Neural progenitor cell (in vitro differentiated cells): ENCODE results near the gene GOLGA8J.

Source experiments
- EZH2 ChIP-seq: fragments of 200-600 bp; sonication (generic); IDR thresholded peaks from 2 replicates; pipeline ENCODE4 v1.6.1; 2017; ENCODE audit warnings: antibody characterized with exemption, mild to moderate bottlenecking, moderate library complexity
- TF ChIP-seq, protein P1 (sequence below): fragments of 200-600 bp; sonication (generic); IDR thresholded peaks from 2 replicates; pipeline ENCODE4 v1.5.1; 2017; ENCODE audit warnings: antibody characterized with exemption, mild to moderate bottlenecking

DNA sequence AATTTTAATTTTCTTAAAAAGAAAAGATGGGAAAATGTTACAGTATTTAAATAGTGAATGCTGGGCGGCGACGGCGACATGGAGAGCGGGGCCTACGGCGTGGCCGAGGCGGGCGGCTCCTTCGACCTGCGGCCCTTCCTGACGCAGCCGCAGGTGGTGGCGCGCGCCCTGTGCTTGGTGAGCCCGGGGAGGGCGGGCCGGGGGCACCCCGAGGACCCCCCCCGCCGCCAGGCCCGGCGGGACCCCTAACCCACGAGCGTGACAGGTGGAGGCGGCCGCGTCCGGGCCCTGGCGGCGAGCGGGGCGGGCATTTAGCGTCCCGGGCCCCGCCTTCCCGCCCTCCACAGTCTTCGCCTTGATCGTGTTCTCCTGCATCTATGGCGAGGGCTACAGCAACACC lies 38.4 kb upstream of the GOLGA8J start:
- no peak for TF ChIP-seq EZH2
- TF ChIP-seq, protein P1, sequence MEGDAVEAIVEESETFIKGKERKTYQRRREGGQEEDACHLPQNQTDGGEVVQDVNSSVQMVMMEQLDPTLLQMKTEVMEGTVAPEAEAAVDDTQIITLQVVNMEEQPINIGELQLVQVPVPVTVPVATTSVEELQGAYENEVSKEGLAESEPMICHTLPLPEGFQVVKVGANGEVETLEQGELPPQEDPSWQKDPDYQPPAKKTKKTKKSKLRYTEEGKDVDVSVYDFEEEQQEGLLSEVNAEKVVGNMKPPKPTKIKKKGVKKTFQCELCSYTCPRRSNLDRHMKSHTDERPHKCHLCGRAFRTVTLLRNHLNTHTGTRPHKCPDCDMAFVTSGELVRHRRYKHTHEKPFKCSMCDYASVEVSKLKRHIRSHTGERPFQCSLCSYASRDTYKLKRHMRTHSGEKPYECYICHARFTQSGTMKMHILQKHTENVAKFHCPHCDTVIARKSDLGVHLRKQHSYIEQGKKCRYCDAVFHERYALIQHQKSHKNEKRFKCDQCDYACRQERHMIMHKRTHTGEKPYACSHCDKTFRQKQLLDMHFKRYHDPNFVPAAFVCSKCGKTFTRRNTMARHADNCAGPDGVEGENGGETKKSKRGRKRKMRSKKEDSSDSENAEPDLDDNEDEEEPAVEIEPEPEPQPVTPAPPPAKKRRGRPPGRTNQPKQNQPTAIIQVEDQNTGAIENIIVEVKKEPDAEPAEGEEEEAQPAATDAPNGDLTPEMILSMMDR, result no peak
